RWPE2 (cell line): ENCODE data around the gene PDIA6.

Experiments used
- ATAC-seq: fragments of 200-7000 bp; cut with Tn5 transposase; 3 replicates; pipeline ENCODE4 v1.9.1; 2021; ENCODE audit warnings: low read depth
- DNase-seq: peaks from one replicate; pipeline ENCODE4 v3.0.0-alpha.2; 2020; ENCODE audit warnings: low spot score
- H3K27ac ChIP-seq: fragments of 450-650 bp; 2 replicates; pipeline ENCODE4 v1.5.1; 2017; ENCODE audit warnings: mild to moderate bottlenecking; ENCODE audit not compliant: poor library complexity, severe bottlenecking
- H3K27me3 ChIP-seq: fragments of 250-450 bp; sonication (Bioruptor Pico); 2 replicates; pipeline ENCODE4 v1.5.1; 2021; ENCODE audit warnings: mild to moderate bottlenecking, moderate library complexity; ENCODE audit not compliant: insufficient read depth, poor library complexity, severe bottlenecking
- H3K36me3 ChIP-seq: fragments of 250-450 bp; sonication (Bioruptor Pico); 2 replicates; pipeline ENCODE4 v1.5.1; 2020; ENCODE audit warnings: low read depth, mild to moderate bottlenecking, moderate library complexity
- H3K4me1 ChIP-seq: fragments of 250-450 bp; sonication (Bioruptor Pico); 2 replicates; pipeline ENCODE4 v1.5.1; 2021; ENCODE audit warnings: mild to moderate bottlenecking, moderate library complexity; ENCODE audit not compliant: insufficient read depth, poor library complexity, severe bottlenecking
- H3K4me3 ChIP-seq: fragments of 250-450 bp; sonication (Bioruptor Pico); 2 replicates; pipeline ENCODE4 v1.5.1; 2021; ENCODE audit warnings: mild to moderate bottlenecking, moderate library complexity; ENCODE audit not compliant: severe bottlenecking
- H3K9me3 ChIP-seq: fragments of 250-450 bp; sonication (Bioruptor Pico); 2 replicates; pipeline ENCODE4 v1.5.1; 2021; ENCODE audit warnings: mild to moderate bottlenecking, moderate library complexity; ENCODE audit not compliant: severe bottlenecking
- TF ChIP-seq, protein P1 (sequence below): fragments of 450-650 bp; IDR thresholded peaks from one replicate; pipeline ENCODE4 v1.5.1; 2017; ENCODE audit warnings: mild to moderate bottlenecking, moderate library complexity; ENCODE audit not compliant: poor library complexity, severe bottlenecking

PDIA6 gene

GRCh38 chr2:10772201-10772867 lies 40.3 kb downstream of the PDIA6 start:
- TF ChIP-seq, protein P1, sequence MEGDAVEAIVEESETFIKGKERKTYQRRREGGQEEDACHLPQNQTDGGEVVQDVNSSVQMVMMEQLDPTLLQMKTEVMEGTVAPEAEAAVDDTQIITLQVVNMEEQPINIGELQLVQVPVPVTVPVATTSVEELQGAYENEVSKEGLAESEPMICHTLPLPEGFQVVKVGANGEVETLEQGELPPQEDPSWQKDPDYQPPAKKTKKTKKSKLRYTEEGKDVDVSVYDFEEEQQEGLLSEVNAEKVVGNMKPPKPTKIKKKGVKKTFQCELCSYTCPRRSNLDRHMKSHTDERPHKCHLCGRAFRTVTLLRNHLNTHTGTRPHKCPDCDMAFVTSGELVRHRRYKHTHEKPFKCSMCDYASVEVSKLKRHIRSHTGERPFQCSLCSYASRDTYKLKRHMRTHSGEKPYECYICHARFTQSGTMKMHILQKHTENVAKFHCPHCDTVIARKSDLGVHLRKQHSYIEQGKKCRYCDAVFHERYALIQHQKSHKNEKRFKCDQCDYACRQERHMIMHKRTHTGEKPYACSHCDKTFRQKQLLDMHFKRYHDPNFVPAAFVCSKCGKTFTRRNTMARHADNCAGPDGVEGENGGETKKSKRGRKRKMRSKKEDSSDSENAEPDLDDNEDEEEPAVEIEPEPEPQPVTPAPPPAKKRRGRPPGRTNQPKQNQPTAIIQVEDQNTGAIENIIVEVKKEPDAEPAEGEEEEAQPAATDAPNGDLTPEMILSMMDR, result no peak
- ATAC-seq (no peak), DNase-seq (no peak)
- Histone ChIP-seq H3K9me3 (no peaks in the 10 kb centered on the region), H3K4me1 (peaks cover 11% of the 10 kb centered on the region), H3K27ac (no peak overlapping the region), H3K27me3 (no peaks in the 10 kb centered on the region), H3K36me3 (no peaks in the 10 kb centered on the region), H3K4me3 (no peak overlapping the region)

GRCh38 chr2:10771786-10772185 lies 40.8 kb downstream of the PDIA6 start:
- Histone ChIP-seq H3K27ac (no peak overlapping the region), H3K9me3 (no peaks in the 10 kb centered on the region), H3K4me3 (no peak overlapping the region), H3K27me3 (no peaks in the 10 kb centered on the region), H3K4me1 (peaks cover 11% of the 10 kb centered on the region), H3K36me3 (no peaks in the 10 kb centered on the region)
- DNase-seq (no peak), ATAC-seq (no peak)
- TF ChIP-seq, protein P1, result no peak

DNA sequence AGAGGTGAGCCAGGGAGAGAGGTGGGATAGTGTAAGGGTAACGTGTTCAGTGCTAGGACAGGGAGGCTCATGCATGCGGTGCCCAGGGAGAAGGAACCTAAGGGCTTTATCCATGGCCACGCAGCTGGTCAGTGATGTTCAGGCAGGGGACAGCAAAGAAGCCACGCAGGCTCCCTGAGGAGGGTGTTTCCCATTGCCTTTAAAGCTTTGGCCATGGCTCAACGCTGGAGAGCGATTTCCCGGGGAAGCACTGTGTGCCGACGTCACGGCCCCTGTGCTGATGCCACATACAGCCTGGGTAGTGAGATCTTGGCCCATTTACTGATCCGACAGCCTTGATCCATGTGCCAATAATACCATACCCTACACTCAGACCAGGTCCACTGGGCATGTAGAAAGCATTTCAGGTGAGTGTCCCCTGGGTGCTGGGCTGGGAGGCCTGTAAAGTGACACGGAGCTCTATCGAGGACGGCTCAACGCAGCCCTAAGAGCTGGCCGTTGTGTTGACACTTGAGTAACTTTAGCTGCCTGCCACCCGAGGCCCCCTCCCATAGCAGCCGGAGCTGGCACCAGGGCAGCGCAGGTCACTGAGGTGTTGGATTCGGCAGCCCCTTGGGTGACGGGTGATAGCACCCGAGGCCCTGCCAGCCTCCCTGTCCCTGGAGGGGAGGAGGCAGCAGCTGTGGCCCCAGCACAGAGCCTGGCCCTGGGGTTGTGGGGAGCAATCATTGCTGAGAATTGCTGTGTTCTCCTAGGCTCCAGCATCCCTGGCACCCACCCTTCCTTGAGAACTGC lies 41.4 kb downstream of the PDIA6 start:
- TF ChIP-seq, protein P1, result no peak
- no peak for ATAC-seq
- H3K4me3 ChIP-seq, result no peak overlapping the region

DNA sequence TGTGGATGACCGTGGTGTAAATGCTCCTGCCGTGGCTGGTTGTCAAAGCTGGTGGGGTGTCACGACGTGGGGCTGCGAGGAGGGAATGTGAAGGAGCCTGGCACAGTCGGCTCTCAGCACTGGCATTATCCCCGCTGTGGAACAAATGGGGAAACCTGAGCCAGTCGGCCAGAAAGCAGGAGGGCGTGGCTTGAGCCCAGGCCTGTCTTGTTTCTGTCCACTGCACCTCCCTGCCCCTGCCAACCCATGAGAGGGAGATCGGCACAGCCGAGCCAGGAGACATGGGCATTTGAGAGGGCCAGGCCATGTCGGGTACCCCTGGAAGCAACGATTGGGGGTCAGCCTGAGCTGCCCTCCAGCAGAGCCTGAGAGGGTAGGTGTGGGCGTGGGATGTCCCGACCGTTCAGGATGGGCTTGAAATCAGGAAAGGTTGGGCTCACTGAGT lies 44.5 kb downstream of the PDIA6 start:
- Histone ChIP-seq H3K27me3 (no peaks in the 10 kb centered on the region), H3K4me3 (no peak overlapping the region), H3K9me3 (no peaks in the 10 kb centered on the region), H3K36me3 (no peaks in the 10 kb centered on the region), H3K4me1 (no peaks in the 10 kb centered on the region), H3K27ac (no peak overlapping the region)
- ATAC-seq (no peak), DNase-seq (no peak)
- TF ChIP-seq, protein P1, result no peak

More for the DNA sequence above, 41.4 kb downstream of the PDIA6 start:
- Histone ChIP-seq H3K4me1 (peaks cover 11% of the 10 kb centered on the region), H3K9me3 (no peaks in the 10 kb centered on the region), H3K27ac (no peak overlapping the region), H3K36me3 (no peaks in the 10 kb centered on the region), H3K27me3 (no peaks in the 10 kb centered on the region)
- DNase-seq, result no peak
